PC-9 (cell line): ENCODE results near the gene ANKRD52. TPM values are rescaled to one million over a fixed set of nuclear protein-coding genes. Genes with fewer than 3 reads are reported as not detected.

ENCODE experiments used
- BruUV-seq: library from RNA; stranded (reverse); fragments of 400-500 nt; replicated peaks from 2 replicates; lab custom pipeline; 2021; lab: Mats Ljungman, UMichigan
- CTCF ChIA-PET: fragments of 300-600 bp; sonication (Branson Sonifier 250); formaldehyde crosslinking; loops from one replicate; lab custom pipeline; 2022; ENCODE audit warnings: antibody characterized with exemption; lab: Charles Lee
- POLR2A ChIA-PET: fragments of 300-600 bp; sonication (Branson Sonifier 250); formaldehyde crosslinking; loops from one replicate; lab custom pipeline; 2022; ENCODE audit warnings: antibody characterized with exemption; ENCODE audit not compliant: unreplicated experiment; lab: Charles Lee
- DNase-seq, 2 experiments: peaks; one replicate each; pipeline versions ENCODE4 v3.0.0 to v3.0.0-alpha.2; 2015 to 2022; ENCODE audit warnings: mixed read lengths in 1 of 2
- H2AFZ ChIP-seq: fragments of 200-600 bp; sonication (generic); 2 replicates; pipeline ENCODE4 v1.8.1; 2017; ENCODE audit warnings: antibody characterized with exemption
- H3F3A ChIP-seq: fragments of 200-600 bp; sonication (generic); 2 replicates; pipeline ENCODE4 v1.8.1; 2017; ENCODE audit warnings: antibody characterized with exemption, mild to moderate bottlenecking, low read depth; ENCODE audit not compliant: insufficient read depth
- H3K27ac ChIP-seq: fragments of 200-600 bp; sonication (generic); 2 replicates; pipeline ENCODE4 v1.6.1; 2016; ENCODE audit warnings: mixed run types
- H3K27me3 ChIP-seq: fragments of 200-600 bp; sonication (generic); 2 replicates; pipeline ENCODE4 v1.6.1; 2016; ENCODE audit warnings: low read depth, mixed run types; ENCODE audit not compliant: insufficient read depth
- H3K36me3 ChIP-seq: fragments of 200-600 bp; sonication (generic); 2 replicates; pipeline ENCODE4 v1.6.1; 2016; ENCODE audit warnings: low read depth, mixed run types
- H3K4me1 ChIP-seq: fragments of 200-600 bp; sonication (generic); replicated peaks from 2 replicates; pipeline ENCODE4 v1.6.1; 2016; ENCODE audit warnings: mixed run types; ENCODE audit not compliant: insufficient read depth
- H3K4me2 ChIP-seq: fragments of 200-600 bp; sonication (generic); 2 replicates; pipeline ENCODE4 v1.6.1; 2017; ENCODE audit warnings: mixed run types
- H3K4me3 ChIP-seq: fragments of 200-600 bp; sonication (generic); 2 replicates; pipeline ENCODE4 v1.6.1; 2016; ENCODE audit warnings: mixed run types
- H3K79me2 ChIP-seq: fragments of 200-600 bp; sonication (generic); 2 replicates; pipeline ENCODE4 v1.6.1; 2017; ENCODE audit warnings: low read depth, mixed run types
- H3K9me2 ChIP-seq: fragments of 200-600 bp; sonication (generic); 2 replicates; pipeline ENCODE4 v1.8.1; 2017; ENCODE audit warnings: mild to moderate bottlenecking; ENCODE audit not compliant: insufficient read depth
- H3K9me3 ChIP-seq: fragments of 200-600 bp; sonication (generic); 2 replicates; pipeline ENCODE4 v1.8.1; 2016; ENCODE audit warnings: low read depth; ENCODE audit not compliant: insufficient read depth
- H4K20me1 ChIP-seq: fragments of 200-600 bp; sonication (generic); 2 replicates; pipeline ENCODE4 v1.8.1; 2017; ENCODE audit not compliant: insufficient read depth
- CTCF ChIP-seq: fragments of 200-600 bp; sonication (generic); conservative IDR thresholded peaks from 2 replicates; pipeline ENCODE4 v1.6.1; 2017; ENCODE audit warnings: mixed run types, antibody characterized with exemption, mild to moderate bottlenecking, moderate library complexity
- EZH2 ChIP-seq: fragments of 200-600 bp; sonication (generic); IDR thresholded peaks from 2 replicates; pipeline ENCODE4 v1.8.0; 2017; ENCODE audit warnings: antibody characterized with exemption, low read depth
- intact Hi-C: fragments of 100-400 bp; cut with micrococcal nuclease; formaldehyde crosslinking; loops from one replicate; pipeline ENCODE4 v1.10.0; 2022; ENCODE audit not compliant: unreplicated experiment
- total RNA-seq: library from RNA; stranded (reverse); gene quantifications from 2 replicates; pipeline ENCODE4 v1.2.3, GENCODE V29; 2021

Gene ANKRD52
- total RNA-seq, 1 experiment from 2014 or later = 59.4 TPM

GRCh38 chr12:56241424-56242303 lies 16.5 kb downstream of the ANKRD52 start:
- H3K27me3 ChIP-seq = no peaks in the 10 kb centered on the region
- no TSS peak for BruUV-seq
- no peak overlapping the region for H3K4me3 ChIP-seq
- no peaks in the 10 kb centered on the region; the same call in 1 of the 2 replicates for H4K20me1 ChIP-seq
- CTCF ChIA-PET = no interaction called here
- no peak overlapping the region for H2AFZ ChIP-seq
- H3K79me2 ChIP-seq = no peaks in the 10 kb centered on the region
- intact Hi-C loops = no loop called here
- no peaks in the 10 kb centered on the region for H3F3A ChIP-seq
- 0 out of 2 replicates have a peak, but pooled peaks cover 11% of the 10 kb centered on the region for H3K36me3 ChIP-seq
- H3K9me3 ChIP-seq = no peaks in the 10 kb centered on the region
- no peak overlapping the region for H3K27ac ChIP-seq
- no peaks in the 10 kb centered on the region for H3K4me1 ChIP-seq
- TF ChIP-seq CTCF (no peak), EZH2 (no peak)
- POLR2A ChIA-PET = interaction anchor here (0.6 kb wide), 1 partner anchor 19 kb away, joined by 3 read pairs; no protein-coding TSS in a partner anchor
- DNase-seq = no peak
- H3K9me2 ChIP-seq = no peaks in the 10 kb centered on the region
- no peak overlapping the region for H3K4me2 ChIP-seq

- Histone ChIP-seq H2AFZ (no peak overlapping the region), H3K36me3 (0 out of 2 replicates have a peak, but pooled peaks cover 3% of the 10 kb centered on the region), H3K27me3 (no peaks in the 10 kb centered on the region), H4K20me1 (no peaks in the 10 kb centered on the region), H3K27ac (no peak overlapping the region), H3K4me2 (no peak overlapping the region), H3K9me2 (no peaks in the 10 kb centered on the region), H3K4me3 (no peak overlapping the region), H3F3A (peaks cover 8% of the 10 kb centered on the region; the same call in 1 of the 2 replicates), H3K4me1 (no peaks in the 10 kb centered on the region), H3K79me2 (no peaks in the 10 kb centered on the region), H3K9me3 (no peaks in the 10 kb centered on the region)
- intact Hi-C loops = no loop called here
- TF ChIP-seq CTCF = no peak
- no peak for TF ChIP-seq EZH2
- no peak for DNase-seq
- ChIA-PET CTCF (no interaction called here), POLR2A (no interaction called here)
- no TSS peak for BruUV-seq
Measured at GRCh38 chr12:56237552-56237951, 20.6 kb downstream of the ANKRD52 start.

- Histone ChIP-seq H3K27ac (no peak overlapping the region), H3K9me3 (no peaks in the 10 kb centered on the region), H3K4me2 (no peak overlapping the region), H3K9me2 (no peaks in the 10 kb centered on the region), H4K20me1 (no peaks in the 10 kb centered on the region), H3K4me3 (no peak overlapping the region), H3F3A (peaks cover 8% of the 10 kb centered on the region; the same call in 1 of the 2 replicates), H3K79me2 (no peaks in the 10 kb centered on the region), H3K4me1 (no peaks in the 10 kb centered on the region), H3K27me3 (no peaks in the 10 kb centered on the region), H3K36me3 (0 out of 2 replicates have a peak, but pooled peaks cover 3% of the 10 kb centered on the region), H2AFZ (no peak overlapping the region)
- no peak for DNase-seq
- intact Hi-C loops = no loop called here
- no peak for TF ChIP-seq CTCF
- no peak for TF ChIP-seq EZH2
- ChIA-PET CTCF (no interaction called here), POLR2A (interaction anchor here (0.7 kb wide), 1 partner anchor 212 kb away, joined by 4 read pairs; the partner anchor contains the start of gene TIMELESS)
- BruUV-seq = no TSS peak
Measured at GRCh38 chr12:56236985-56237384, 21.2 kb downstream of the ANKRD52 start.
